ENCODE results near the gene VPS13D. TPM values are rescaled to one million over a fixed set of nuclear protein-coding genes. Genes with fewer than 3 reads are reported as not detected.

VPS13D gene, protein sequence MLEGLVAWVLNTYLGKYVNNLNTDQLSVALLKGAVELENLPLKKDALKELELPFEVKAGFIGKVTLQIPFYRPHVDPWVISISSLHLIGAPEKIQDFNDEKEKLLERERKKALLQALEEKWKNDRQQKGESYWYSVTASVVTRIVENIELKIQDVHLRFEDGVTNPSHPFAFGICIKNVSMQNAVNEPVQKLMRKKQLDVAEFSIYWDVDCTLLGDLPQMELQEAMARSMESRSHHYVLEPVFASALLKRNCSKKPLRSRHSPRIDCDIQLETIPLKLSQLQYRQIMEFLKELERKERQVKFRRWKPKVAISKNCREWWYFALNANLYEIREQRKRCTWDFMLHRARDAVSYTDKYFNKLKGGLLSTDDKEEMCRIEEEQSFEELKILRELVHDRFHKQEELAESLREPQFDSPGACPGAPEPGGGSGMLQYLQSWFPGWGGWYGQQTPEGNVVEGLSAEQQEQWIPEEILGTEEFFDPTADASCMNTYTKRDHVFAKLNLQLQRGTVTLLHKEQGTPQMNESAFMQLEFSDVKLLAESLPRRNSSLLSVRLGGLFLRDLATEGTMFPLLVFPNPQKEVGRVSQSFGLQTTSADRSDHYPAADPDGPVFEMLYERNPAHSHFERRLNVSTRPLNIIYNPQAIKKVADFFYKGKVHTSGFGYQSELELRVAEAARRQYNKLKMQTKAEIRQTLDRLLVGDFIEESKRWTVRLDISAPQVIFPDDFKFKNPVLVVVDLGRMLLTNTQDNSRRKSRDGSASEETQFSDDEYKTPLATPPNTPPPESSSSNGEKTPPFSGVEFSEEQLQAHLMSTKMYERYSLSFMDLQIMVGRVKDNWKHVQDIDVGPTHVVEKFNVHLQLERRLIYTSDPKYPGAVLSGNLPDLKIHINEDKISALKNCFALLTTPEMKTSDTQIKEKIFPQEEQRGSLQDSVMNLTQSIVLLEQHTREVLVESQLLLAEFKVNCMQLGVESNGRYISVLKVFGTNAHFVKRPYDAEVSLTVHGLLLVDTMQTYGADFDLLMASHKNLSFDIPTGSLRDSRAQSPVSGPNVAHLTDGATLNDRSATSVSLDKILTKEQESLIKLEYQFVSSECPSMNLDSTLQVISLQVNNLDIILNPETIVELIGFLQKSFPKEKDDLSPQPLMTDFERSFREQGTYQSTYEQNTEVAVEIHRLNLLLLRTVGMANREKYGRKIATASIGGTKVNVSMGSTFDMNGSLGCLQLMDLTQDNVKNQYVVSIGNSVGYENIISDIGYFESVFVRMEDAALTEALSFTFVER (N-terminal part only)
- total RNA-seq (10 to 100 TPM; 63.5 to 67.6 TPM), total RNA-seq (266 to 278 reads per million in 2 donors)

DNA sequence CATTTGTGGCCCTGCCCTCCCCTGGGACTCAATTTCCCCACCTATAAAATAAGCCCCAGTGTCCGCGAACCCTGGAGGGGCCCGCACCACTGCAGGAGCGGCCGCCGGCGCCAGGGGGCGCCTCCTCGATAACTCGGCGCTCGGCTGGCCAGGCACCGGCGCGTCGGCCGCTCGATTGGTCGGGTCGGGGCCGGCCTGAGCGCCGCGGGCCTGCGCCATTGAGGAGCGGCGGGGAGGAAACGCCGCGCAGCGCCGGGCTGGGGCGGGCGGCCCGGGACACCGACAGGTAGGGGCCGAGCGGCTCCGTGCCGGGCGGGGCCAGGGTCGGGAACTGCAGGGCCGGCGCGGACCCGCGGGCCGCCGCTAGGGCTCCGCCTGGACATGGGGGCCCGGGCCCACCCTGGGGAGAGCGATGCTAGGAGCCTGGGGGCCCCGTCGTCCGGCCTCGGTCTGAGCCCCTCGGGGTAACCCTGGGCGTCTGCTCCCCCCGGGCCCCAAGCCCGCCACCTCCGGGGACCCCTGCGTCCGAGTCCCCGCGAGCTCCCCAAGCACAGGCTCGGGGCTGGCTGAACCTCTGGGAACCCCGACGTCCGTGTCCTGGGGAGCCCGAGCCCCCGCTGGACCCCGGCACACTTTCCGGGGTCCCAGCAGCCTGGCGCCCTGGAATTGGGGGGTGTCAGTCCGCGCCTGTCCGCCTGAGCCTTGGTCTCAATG, at the start of gene VPS13D:
VPS13D (plus strand) TSS at position 196 of the 714 bp plus-strand sequence. CDS start 4,237 bp downstream, outside the sequence.
- H3K27ac Mint-ChIP-seq: peak within 1 kb of the TSS; percentile 77

DNA sequence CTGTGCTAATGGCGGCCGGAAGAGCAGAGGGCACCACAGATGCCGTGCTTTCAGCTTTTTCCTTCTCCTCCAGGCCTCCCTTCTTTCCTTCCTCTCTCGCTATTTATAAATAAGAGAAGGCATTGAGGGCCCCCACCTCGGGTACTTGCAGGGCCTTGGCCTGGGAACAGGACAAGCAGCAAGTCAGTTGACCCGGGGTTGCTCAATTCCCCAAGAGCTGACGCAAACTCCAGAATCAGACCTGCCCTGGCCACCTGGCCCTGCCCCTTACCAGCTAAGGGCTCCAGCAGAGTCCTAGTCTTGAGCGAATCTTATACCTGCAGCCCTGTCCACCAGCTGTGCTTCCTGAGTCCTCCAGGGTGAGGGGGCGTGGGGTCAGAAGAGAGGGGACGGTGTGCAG, 49.5 kb upstream of the VPS13D start:
- DNase-seq: no peak
- H3K4me3 Mint-ChIP-seq: no peak overlapping the region
- peak overlapping the region; percentile 100 for H3K27ac Mint-ChIP-seq
- no peaks in the 10 kb centered on the region for H3K27me3 Mint-ChIP-seq
- no peak for ATAC-seq
- H3K4me1 Mint-ChIP-seq: peaks cover 75% of the 10 kb centered on the region
- H3K9me3 ChIP-seq (ENCODE audit: control insufficient read depth, low read length, poor library complexity, severe bottlenecking): no peaks in the 10 kb centered on the region
- no peaks in the 10 kb centered on the region for H3K36me3 Mint-ChIP-seq (ENCODE audit: low read depth)

More for the DNA sequence above, at the start of gene VPS13D:
- Mint-ChIP-seq H3K4me1 (peaks cover 19% of the 10 kb centered on the region), H3K4me3 (peak within 1 kb of the TSS; percentile 89), H3K27me3 (no peaks in the 10 kb centered on the region), H3K36me3 (ENCODE audit: low read depth) (no peaks in the 10 kb centered on the region)
- no peaks in the 10 kb centered on the region for H3K9me3 ChIP-seq (ENCODE audit: control insufficient read depth, low read length, poor library complexity, severe bottlenecking)
- peak; percentile 98 for ATAC-seq
- DNase-seq: peak; percentile 79 to 86 (median 86)

DNA sequence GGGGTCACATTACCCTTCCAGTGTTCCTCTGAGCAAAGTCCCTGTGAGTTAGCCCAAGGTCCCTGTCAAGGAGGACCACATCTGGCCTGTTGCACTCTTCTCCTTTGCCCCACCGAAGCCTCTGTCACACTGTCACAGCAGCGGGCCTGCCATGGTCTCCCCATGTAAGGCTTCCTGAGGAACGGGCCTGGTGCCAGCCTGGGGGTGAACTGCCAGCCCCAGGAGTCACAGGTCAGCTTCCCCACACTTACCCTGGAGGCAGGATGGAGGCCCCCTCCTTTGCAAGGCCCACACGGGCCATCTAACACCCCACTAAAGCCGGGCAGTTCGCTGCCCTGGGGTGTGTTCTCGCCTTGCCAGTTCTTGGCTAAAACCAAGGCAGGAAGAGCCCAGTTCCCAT, 48.9 kb upstream of the VPS13D start:
- peak overlapping the region; percentile 100 for H3K27ac Mint-ChIP-seq
- peak overlapping the region; percentile 45 for H3K4me3 Mint-ChIP-seq
- H3K36me3 Mint-ChIP-seq (ENCODE audit: low read depth): no peaks in the 10 kb centered on the region

DNA sequence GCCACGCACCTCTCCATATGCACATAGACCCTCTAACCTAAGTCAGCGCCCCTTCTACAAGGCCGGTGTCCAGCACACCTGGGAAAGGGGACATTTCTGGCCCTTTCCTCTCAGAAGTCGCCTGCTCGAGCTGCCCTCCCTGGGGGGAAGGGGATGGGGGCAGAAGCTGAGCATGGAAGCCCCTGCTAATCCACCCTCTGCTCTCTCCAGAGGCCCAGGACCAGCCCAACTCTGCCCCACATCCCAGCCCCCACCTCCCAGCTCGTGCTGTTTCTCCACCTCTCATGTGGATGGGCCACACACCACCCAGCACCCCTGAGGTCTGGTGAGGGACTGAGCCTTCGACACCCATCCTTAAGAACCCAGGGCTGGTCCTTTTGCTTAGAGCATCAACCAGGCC, 48.3 kb upstream of the VPS13D start:
- Mint-ChIP-seq H3K4me1 (peaks cover 76% of the 10 kb centered on the region), H3K4me3 (peak overlapping the region; percentile 45), H3K27me3 (no peaks in the 10 kb centered on the region), H3K27ac (peak overlapping the region; percentile 100), H3K36me3 (ENCODE audit: low read depth) (no peaks in the 10 kb centered on the region)
- no peak for DNase-seq
- no peak for ATAC-seq
- no peaks in the 10 kb centered on the region for H3K9me3 ChIP-seq (ENCODE audit: control insufficient read depth, low read length, poor library complexity, severe bottlenecking)

More for the DNA sequence above, 48.9 kb upstream of the VPS13D start:
- no peak for DNase-seq
- H3K27me3 Mint-ChIP-seq: no peaks in the 10 kb centered on the region
- no peak for ATAC-seq
- no peaks in the 10 kb centered on the region for H3K9me3 ChIP-seq (ENCODE audit: control insufficient read depth, low read length, poor library complexity, severe bottlenecking)
- H3K4me1 Mint-ChIP-seq: peaks cover 75% of the 10 kb centered on the region

DNA sequence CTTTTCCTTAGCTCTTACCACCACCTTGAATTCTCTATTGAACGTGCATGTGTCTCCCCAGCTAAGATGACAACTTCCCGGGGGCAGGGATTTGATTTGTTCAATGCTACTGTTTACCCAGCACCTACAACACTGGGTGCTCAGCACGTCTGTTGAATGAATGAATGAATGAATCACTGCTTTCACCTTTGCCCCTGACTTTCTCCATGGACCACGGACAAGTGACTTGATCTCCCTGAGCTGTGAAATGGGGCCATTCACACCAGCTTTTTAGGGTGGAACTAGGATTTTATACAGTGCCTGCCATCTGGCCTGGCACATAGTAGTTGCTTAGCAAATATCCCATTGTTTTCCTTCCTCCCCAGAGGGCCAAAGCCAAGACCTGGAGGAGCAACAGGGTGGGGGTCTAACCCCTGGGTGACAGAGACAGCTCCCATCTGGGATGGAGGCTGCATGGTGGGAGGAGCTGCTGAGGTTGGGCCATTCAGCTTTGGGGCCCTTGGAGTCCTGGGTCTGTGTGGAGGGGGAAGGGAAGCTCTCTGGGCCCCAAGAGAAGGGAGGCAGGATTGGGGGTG, 47.3 kb upstream of the VPS13D start:
- H3K4me3 Mint-ChIP-seq: peak overlapping the region; percentile 50
- no peaks in the 10 kb centered on the region for H3K27me3 Mint-ChIP-seq
- H3K27ac Mint-ChIP-seq: peak overlapping the region; percentile 100
- ATAC-seq (no peak), DNase-seq (no peak)
- H3K9me3 ChIP-seq (ENCODE audit: control insufficient read depth, low read length, poor library complexity, severe bottlenecking): no peaks in the 10 kb centered on the region
- H3K4me1 Mint-ChIP-seq: peaks cover 74% of the 10 kb centered on the region
- H3K36me3 Mint-ChIP-seq (ENCODE audit: low read depth): peaks cover 2% of the 10 kb centered on the region

DNA sequence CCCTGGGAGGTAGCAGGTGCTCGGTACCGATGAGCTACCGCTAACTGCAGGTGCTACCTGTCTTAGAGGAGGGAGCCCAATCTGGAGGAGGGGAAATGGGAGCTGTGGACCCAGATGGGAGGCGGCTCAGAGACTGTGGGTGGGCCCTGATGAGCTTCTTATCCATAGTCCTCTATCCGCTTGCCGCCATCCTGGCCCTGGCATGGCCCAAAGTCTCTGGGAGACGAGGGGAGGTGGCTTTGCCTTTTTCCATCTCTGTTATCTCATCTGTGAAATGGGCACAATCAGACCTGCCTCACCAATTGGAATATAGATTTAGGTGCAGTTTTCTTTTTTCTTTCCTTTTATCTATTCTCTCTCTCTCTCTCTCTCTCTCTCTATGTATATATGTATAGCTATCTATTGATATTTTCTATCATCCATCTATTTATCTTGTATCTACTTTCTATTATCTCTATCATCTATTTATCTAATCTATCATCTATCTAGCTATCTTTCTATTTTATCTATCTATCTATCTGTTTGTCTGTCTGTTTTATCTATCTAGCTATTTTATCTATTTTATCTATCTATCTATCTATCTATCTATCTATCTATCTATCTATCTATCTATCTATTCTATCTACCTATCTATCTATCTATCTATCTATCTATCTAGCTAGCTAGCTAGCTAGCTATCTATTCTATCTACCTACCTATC, 46.6 kb upstream of the VPS13D start:
- no peaks in the 10 kb centered on the region for H3K27me3 Mint-ChIP-seq
- peaks cover 2% of the 10 kb centered on the region for H3K36me3 Mint-ChIP-seq (ENCODE audit: low read depth)
- ATAC-seq (no peak), DNase-seq (no peak)
- peak overlapping the region; percentile 100 for H3K27ac Mint-ChIP-seq
- no peaks in the 10 kb centered on the region for H3K9me3 ChIP-seq (ENCODE audit: control insufficient read depth, low read length, poor library complexity, severe bottlenecking)
- peaks cover 71% of the 10 kb centered on the region for H3K4me1 Mint-ChIP-seq
- H3K4me3 Mint-ChIP-seq: no peak overlapping the region

DNA sequence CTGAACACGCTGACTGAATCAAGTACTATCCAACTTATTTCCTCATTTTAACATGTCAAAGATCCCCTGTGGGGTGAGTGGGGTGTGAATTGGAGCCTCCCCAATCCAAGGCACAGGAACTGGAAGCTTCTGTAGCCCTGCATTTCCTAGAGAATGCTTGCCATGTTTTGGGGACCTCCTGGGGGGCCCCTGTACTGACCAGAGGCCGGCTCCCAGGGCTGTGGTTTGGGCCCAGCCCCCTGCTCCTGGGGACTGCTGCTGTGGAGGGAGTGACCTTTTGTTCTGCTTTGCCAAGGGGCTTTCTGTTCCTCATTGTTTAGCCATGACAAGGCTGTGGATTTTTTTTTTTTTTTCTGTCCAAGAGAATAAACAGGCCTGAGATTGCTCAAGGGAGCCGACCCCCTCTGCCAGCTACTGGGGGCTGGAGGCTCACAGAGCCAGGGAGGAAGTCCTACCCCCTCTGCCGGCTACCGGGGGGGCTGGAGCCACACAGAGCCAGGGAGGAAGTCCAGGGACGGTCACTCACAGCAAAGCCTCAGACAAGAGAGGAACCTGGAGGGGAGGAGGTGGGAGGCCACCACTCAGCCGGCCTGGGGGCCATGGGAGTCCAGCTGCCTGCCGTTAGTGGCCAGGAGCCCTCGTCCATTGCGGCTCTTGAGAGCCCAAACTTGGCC, 45.7 kb upstream of the VPS13D start:
- no peaks in the 10 kb centered on the region for H3K9me3 ChIP-seq (ENCODE audit: control insufficient read depth, low read length, poor library complexity, severe bottlenecking)
- ATAC-seq (no peak), DNase-seq (no peak)
- Mint-ChIP-seq H3K4me3 (no peak overlapping the region), H3K4me1 (peaks cover 67% of the 10 kb centered on the region), H3K27ac (peak overlapping the region; percentile 100), H3K36me3 (ENCODE audit: low read depth) (peaks cover 2% of the 10 kb centered on the region), H3K27me3 (no peaks in the 10 kb centered on the region)

DNA sequence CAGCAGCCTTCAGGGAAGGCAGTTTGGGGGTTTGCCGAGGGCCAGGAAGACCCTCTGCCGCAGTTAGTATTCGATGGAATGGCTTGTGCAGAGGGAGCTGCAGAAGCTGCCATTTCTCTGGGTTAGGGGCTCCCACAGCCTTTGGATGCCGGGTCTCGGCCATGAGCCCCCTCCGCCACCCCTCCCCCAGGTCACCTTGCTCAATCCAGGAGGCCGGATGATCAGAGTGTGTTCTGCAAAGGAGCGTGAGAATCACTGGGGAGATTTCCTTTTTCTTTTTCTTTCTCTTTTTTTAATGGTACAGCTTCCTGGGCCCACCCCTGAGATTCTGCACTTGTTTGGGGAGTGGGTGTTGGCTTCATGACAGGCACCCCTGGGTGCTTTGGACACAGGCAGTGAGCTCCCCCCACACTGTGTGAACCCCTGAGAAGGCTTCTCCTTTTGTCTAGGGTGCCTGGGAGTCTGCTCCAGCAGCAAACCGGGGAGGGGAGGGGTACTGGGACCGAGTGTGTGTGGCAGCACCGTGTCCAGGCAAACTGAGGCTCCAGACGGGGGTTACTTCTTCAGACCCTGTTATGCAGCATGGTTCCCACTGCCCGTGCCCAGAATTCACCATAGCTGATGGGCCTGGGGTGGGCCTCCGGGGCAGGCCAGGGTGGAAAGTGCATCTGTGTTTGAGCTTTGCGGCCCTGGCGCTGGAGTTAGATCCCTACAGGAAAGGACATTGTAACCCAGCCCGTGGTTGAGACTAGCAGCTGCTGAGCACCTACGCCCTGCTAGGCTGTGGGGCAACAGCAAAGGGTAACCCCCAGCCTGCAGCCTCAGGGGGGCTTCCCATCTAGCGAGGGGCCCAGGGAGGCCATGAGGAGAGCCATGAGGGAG, 44.6 kb upstream of the VPS13D start:
- Mint-ChIP-seq H3K27me3 (no peaks in the 10 kb centered on the region), H3K4me3 (no peak overlapping the region), H3K36me3 (ENCODE audit: low read depth) (peaks cover 6% of the 10 kb centered on the region), H3K4me1 (peaks cover 65% of the 10 kb centered on the region), H3K27ac (peak overlapping the region; percentile 100)
- no peak for ATAC-seq
- H3K9me3 ChIP-seq (ENCODE audit: control insufficient read depth, low read length, poor library complexity, severe bottlenecking): no peaks in the 10 kb centered on the region
- no peak for DNase-seq

DNA sequence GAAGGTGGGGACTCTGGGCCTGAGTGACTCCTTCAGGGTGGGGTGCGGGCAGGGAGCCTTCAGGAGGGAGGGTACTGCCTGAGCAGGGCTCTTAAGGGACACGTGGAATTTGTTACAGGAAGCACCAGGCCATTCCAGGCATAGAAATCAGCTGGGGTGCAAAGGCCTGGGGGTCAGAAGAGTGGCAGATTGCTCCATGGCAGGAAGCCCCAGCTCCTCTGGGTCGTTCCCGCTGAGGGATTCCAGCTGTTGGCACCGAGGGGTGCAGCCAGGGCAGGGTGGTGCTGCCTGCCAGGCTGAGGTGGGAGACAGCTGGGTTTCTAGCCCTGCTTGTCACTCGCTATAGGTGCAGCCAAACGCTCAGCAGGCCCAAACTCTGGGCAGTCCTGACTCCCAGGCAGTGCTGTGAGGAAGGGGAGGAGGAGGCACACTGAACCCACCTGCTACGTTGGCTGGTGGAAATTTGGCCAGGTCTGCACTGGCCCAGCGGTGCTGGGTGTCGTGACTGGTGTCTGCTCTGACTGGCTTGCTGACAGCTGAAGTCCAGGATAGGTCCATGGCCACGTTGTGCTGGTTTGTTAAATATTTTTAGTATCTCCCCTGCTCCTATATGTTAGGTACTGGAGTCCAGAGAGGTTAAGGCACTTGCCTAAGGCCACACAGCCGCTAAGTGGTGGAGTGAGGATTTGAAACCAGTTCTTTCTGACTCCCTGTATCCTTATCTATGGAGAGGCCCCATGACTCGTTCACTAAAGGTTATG, 43.7 kb upstream of the VPS13D start:
- Mint-ChIP-seq H3K4me3 (no peak overlapping the region), H3K4me1 (peaks cover 61% of the 10 kb centered on the region), H3K27ac (peak overlapping the region; percentile 100), H3K27me3 (no peaks in the 10 kb centered on the region), H3K36me3 (ENCODE audit: low read depth) (peaks cover 8% of the 10 kb centered on the region)
- no peak for ATAC-seq
- no peak for DNase-seq
- H3K9me3 ChIP-seq (ENCODE audit: control insufficient read depth, low read length, poor library complexity, severe bottlenecking): no peaks in the 10 kb centered on the region

DNA sequence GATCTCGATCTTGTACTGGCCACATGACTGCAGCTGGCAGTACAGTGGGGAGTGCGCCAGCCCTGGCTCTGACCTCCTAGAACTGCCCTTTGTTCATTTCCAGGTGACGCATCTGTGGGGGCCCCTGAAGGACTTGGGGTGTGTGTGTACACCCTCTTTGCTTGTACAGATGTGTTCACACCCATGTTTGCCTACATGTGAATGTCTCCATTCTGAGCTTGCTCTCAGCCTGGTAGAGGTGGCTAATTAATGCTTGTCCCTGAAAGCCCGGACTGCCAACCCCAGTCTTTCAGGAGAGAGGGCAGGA, 43.2 kb upstream of the VPS13D start:
- ATAC-seq (no peak), DNase-seq (no peak)
- Mint-ChIP-seq H3K27ac (peak overlapping the region; percentile 100), H3K27me3 (no peaks in the 10 kb centered on the region), H3K4me3 (no peak overlapping the region), H3K4me1 (peaks cover 56% of the 10 kb centered on the region), H3K36me3 (ENCODE audit: low read depth) (peaks cover 9% of the 10 kb centered on the region)
- H3K9me3 ChIP-seq (ENCODE audit: control insufficient read depth, low read length, poor library complexity, severe bottlenecking): no peaks in the 10 kb centered on the region
